K562 (cell line): Measurements from ENCODE around the gene THBS2. TPM values are rescaled to one million over a fixed set of nuclear protein-coding genes. Genes with fewer than 3 reads are reported as not detected.

Source experiments
- ATF2 ChIP-seq: sonication (generic); formaldehyde crosslinking; IDR thresholded peaks from 2 replicates; pipeline ENCODE4 v1.8.1; 2022; ENCODE audit warnings: missing genetic modification reagents
- ATF6 ChIP-seq: sonication (generic); formaldehyde crosslinking; IDR thresholded peaks from 2 replicates; pipeline ENCODE4 v1.4.0; 2020; ENCODE audit warnings: mild to moderate bottlenecking, missing genetic modification reagents
- CREB1 ChIP-seq, 2 experiments: sonication (generic) in 1 of 2; formaldehyde crosslinking in 1 of 2; IDR thresholded peaks; 2 replicates each; pipeline versions ENCODE4 v1.6.1 to v1.8.0; 2012 to 2022; ENCODE audit warnings: inconsistent platforms in 1 of 2, mild to moderate bottlenecking in 1 of 2, missing genetic modification reagents in 1 of 2, moderate library complexity in 1 of 2
- DPF2 ChIP-seq: fragments of 450-650 bp; IDR thresholded peaks from 2 replicates; pipeline ENCODE4 v1.6.1; 2016
- GATA2 ChIP-seq: sonication (generic); formaldehyde crosslinking; IDR thresholded peaks from 2 replicates; pipeline ENCODE4 v1.4.0; 2020; ENCODE audit warnings: mild to moderate bottlenecking, missing genetic modification reagents
- HES1 ChIP-seq: fragments of 450-650 bp; IDR thresholded peaks from 2 replicates; pipeline ENCODE4 v1.6.1; 2016; ENCODE audit warnings: low read depth, mild to moderate bottlenecking, moderate library complexity
- KDM1A ChIP-seq, 2 experiments: fragments of 450-650 bp; IDR thresholded peaks; 2 replicates each; pipeline ENCODE4 v1.6.1; 2016; ENCODE audit warnings: mild to moderate bottlenecking in 2 of 2
- NFIX ChIP-seq: fragments of 250-450 bp; sonication (Bioruptor Pico); IDR thresholded peaks from 2 replicates; pipeline ENCODE4 v1.4.0; 2020; ENCODE audit warnings: low read depth, mild to moderate bottlenecking, moderate library complexity
- NFXL1 ChIP-seq: fragments of 450-650 bp; formaldehyde crosslinking; IDR thresholded peaks from 2 replicates; pipeline ENCODE4 v1.4.0; 2021; ENCODE audit warnings: mild to moderate bottlenecking
- NKRF ChIP-seq: fragments of 450-650 bp; IDR thresholded peaks from 2 replicates; pipeline ENCODE4 v1.6.1; 2016; ENCODE audit warnings: borderline replicate concordance
- PKNOX1 ChIP-seq: fragments of 450-650 bp; IDR thresholded peaks from 2 replicates; pipeline ENCODE4 v1.6.1; 2016
- SMARCA4 ChIP-seq: fragments of 450-650 bp; IDR thresholded peaks from 2 replicates; pipeline ENCODE4 v1.6.1; 2016
- SREBF1 ChIP-seq: fragments of 150-350 bp; IDR thresholded peaks from 2 replicates; pipeline ENCODE4 v1.6.1; 2014; ENCODE audit warnings: antibody characterized with exemption, low read depth, low read length, borderline replicate concordance
- TRIM24 ChIP-seq, 2 experiments: fragments of 450-650 bp; IDR thresholded peaks; 2 replicates each; pipeline ENCODE4 v1.6.1; 2016
- ZC3H8 ChIP-seq: fragments of 450-650 bp; IDR thresholded peaks from 2 replicates; pipeline ENCODE4 v1.6.1; 2017
- ZEB2 ChIP-seq: fragments of 450-650 bp; IDR thresholded peaks from 2 replicates; pipeline ENCODE4 v1.6.1; 2016
- ZNF655 ChIP-seq: fragments of 250-450 bp; sonication (Bioruptor Pico); IDR thresholded peaks from 2 replicates; pipeline ENCODE4 v1.5.0; 2021
- ZNF75A ChIP-seq: fragments of 450-650 bp; formaldehyde crosslinking; IDR thresholded peaks from 2 replicates; pipeline ENCODE4 v1.4.0; 2020; ENCODE audit warnings: mild to moderate bottlenecking
- polyA plus RNA-seq, 8 experiments: library from polyadenylated mRNA; depleted of rRNA in 4 of 8; stranded (reverse) in 5 of 8; unstranded in 3 of 8; fragments of >200 nt; fragmentation: Nextera tagmentation in 2 of 8; fragmentation: Illumina TruSeq in 1 of 8; extraction: Ambion mirVana in 2 of 8; extraction: Trizol in 1 of 8; gene quantifications; 2 replicates each; pipeline versions ENCODE4 v1.2.1 to v1.2.3, GENCODE V29; 2011 to 2014; ENCODE audit warnings: inconsistent platforms in 1 of 8, missing spikeins in 1 of 8
- total RNA-seq, 7 experiments: library from RNA; depleted of rRNA in 6 of 7; stranded (reverse); fragments of >200 nt in 6 of 7; fragmentation: Illumina TruSeq in 2 of 7; extraction: Trizol in 2 of 7; gene quantifications; 2 replicates each; pipeline versions ENCODE4 v1.2.1 to v1.2.3, GENCODE V29; 2011 to 2021; ENCODE audit warnings: low replicate concordance in 1 of 7

The THBS2 gene
- total and polyA plus RNA-seq, 9 of the 15 experiments (the other 6 are each of a cell fraction or from before 2014, with no cell fraction given) = 0.03 to 0.11 (median 0.03) TPM; not detected in 6

GRCh38 chr6:169224185-169224695 lies 29.4 kb downstream of the THBS2 start (continued):
- no peak for TF ChIP-seq NKRF
- no peak for TF ChIP-seq NFXL1 (CRISPR knock-in tag)
- peak; percentile 52; the same call in 1 of the 2 replicates for TF ChIP-seq PKNOX1
- TF ChIP-seq ZNF655 (CRISPR knock-in tag) = no peak
- TF ChIP-seq DPF2 = peak; percentile 62; the same call in 1 of the 2 replicates
- TF ChIP-seq GATA2 (CRISPR knock-in tag) = 0 out of 2 replicates have a peak, but pooled peaks have one; percentile 11
- 0 out of 4 replicates have a peak, but pooled peaks of 1 of the 2 experiments have one; percentile 26 for TF ChIP-seq TRIM24 (IDR thresholded peaks at IDR 0.05)
- TF ChIP-seq SREBF1 = no peak
- no peak for TF ChIP-seq CREB1 (IDR thresholded peaks at IDR 0.05)
- TF ChIP-seq CREB1 (CRISPR knock-in tag; IDR thresholded peaks at IDR 0.05) = no peak; the same call in 1 of the 2 replicates
- no peak for TF ChIP-seq ZNF75A
- TF ChIP-seq ZC3H8 = no peak
- TF ChIP-seq SMARCA4 = peak; percentile 48; the same call in 1 of the 2 replicates
- no peak for TF ChIP-seq NFIX (CRISPR knock-in tag)
- TF ChIP-seq HES1 = no peak
- no peak for TF ChIP-seq ATF2 (CRISPR knock-in tag)
- TF ChIP-seq ATF6 (CRISPR knock-in tag) = no peak
- 0 out of 2 replicates have a peak, but pooled peaks have one; percentile 21 for TF ChIP-seq ZEB2
- peak; percentile 34 to 54; a peak in 1 of 4 replicates for TF ChIP-seq KDM1A (IDR thresholded peaks at IDR 0.05)
